ENCODE measurements around the gene CCNB2.
"Not testable (repeated sequence)": the region's sequence is repeated elsewhere in the genome, so short reads cannot be mapped to it uniquely, and the experiment has no call there.

GRCh38 chr15:59144594-59144993, 39.6 kb downstream of the CCNB2 start:
- not testable (repeated sequence) for TF ChIP-seq SUZ12 (IDR thresholded peaks at IDR 0.05); FOXA1 (IDR thresholded peaks at IDR 0.05); FOXM1 (IDR thresholded peaks at IDR 0.05; ENCODE audit: borderline replicate concordance); BHLHE40 (IDR thresholded peaks at IDR 0.05; ENCODE audit: borderline replicate concordance); TARDBP (IDR thresholded peaks at IDR 0.05); L3MBTL2 (conservative IDR thresholded peaks at IDR 0.05); CTBP1 (IDR thresholded peaks at IDR 0.05; ENCODE audit: borderline replicate concordance)
